ENCODE results near the gene NELFB. TPM values are rescaled to one million over a fixed set of nuclear protein-coding genes. Genes with fewer than 3 reads are reported as not detected.

NELFB gene
- total and polyA plus RNA-seq, 4 donors = 30.4 to 56.2 (median 44.2) TPM

DNA sequence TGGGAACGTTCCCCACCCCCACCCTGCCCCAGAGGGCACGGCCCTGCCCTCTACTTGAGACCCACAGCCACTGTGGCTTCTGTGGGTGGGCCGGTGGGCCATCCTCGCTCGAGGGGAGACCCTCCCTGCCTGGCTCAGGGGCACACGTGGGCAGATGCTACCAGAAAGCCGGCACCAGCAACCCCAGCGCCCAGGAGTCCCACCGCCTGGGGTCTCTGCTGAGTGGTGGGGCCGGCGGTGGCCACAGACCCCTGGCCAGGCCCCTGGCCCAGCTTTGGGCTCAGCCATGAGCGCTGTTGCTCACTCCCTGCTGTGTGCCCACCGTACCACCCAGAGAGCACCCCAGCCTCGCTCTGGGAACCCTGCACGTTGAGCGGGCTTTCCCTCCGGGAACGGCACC lies 63.5 kb downstream of the NELFB start:
- ATAC-seq (ENCODE audit: insufficient read depth, low FRiP score) = no peak
- Histone ChIP-seq H3K27ac (ENCODE audit: low read depth in 1 of 2, low read length in 1 of 2) (peak overlapping the region; percentile 14 to 29), H3K9me3 (ENCODE audit: control insufficient read depth in 4 of 4, insufficient read depth in 3 of 4, low read length in 3 of 4) (no peaks in the 10 kb centered on the region), H3K4me1 (ENCODE audit: control insufficient read depth in 5 of 5, insufficient read depth in 5 of 5, low read length in 5 of 5) (peaks cover 0 to 27% (median 14%) of the 10 kb centered on the region in 5 donors), H3K9ac (ENCODE audit: insufficient read depth in 1 of 2, low read length in 2 of 2) (no peak overlapping the region), H3K36me3 (ENCODE audit: control insufficient read depth in 4 of 4, insufficient read depth in 4 of 4, low read length in 4 of 4) (no peaks in the 10 kb centered on the region), H3K27me3 (ENCODE audit: control insufficient read depth in 3 of 3, insufficient read depth in 3 of 3, low read length in 2 of 3) (no peaks in the 10 kb centered on the region), H3K4me3 (no peak overlapping the region)
- TF ChIP-seq, protein P1, sequence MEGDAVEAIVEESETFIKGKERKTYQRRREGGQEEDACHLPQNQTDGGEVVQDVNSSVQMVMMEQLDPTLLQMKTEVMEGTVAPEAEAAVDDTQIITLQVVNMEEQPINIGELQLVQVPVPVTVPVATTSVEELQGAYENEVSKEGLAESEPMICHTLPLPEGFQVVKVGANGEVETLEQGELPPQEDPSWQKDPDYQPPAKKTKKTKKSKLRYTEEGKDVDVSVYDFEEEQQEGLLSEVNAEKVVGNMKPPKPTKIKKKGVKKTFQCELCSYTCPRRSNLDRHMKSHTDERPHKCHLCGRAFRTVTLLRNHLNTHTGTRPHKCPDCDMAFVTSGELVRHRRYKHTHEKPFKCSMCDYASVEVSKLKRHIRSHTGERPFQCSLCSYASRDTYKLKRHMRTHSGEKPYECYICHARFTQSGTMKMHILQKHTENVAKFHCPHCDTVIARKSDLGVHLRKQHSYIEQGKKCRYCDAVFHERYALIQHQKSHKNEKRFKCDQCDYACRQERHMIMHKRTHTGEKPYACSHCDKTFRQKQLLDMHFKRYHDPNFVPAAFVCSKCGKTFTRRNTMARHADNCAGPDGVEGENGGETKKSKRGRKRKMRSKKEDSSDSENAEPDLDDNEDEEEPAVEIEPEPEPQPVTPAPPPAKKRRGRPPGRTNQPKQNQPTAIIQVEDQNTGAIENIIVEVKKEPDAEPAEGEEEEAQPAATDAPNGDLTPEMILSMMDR (IDR thresholded peaks at IDR 0.05; ENCODE audit: control extremely low read depth, extremely low read depth) = no peak
- DNase-seq = no peak
- WGBS, 2 donors = 76 to 84% methylated on average over 16 to 18 of the region's 18 CpGs

GRCh38 chr9:137319011-137319738 lies 64.0 kb downstream of the NELFB start:
- Histone ChIP-seq H3K9me3 (ENCODE audit: control insufficient read depth in 4 of 4, insufficient read depth in 3 of 4, low read length in 3 of 4) (no peaks in the 10 kb centered on the region), H3K36me3 (ENCODE audit: control insufficient read depth in 4 of 4, insufficient read depth in 4 of 4, low read length in 4 of 4) (no peaks in the 10 kb centered on the region), H3K4me3 (no peak overlapping the region), H3K27ac (ENCODE audit: low read depth in 1 of 2, low read length in 1 of 2) (peak overlapping the region in 1 of 2 donors; percentile 14), H3K9ac (ENCODE audit: insufficient read depth in 1 of 2, low read length in 2 of 2) (no peak overlapping the region), H3K4me1 (ENCODE audit: control insufficient read depth in 5 of 5, insufficient read depth in 5 of 5, low read length in 5 of 5) (peaks cover 0 to 27% (median 12%) of the 10 kb centered on the region in 5 donors), H3K27me3 (ENCODE audit: control insufficient read depth in 3 of 3, insufficient read depth in 3 of 3, low read length in 2 of 3) (no peaks in the 10 kb centered on the region)
- ATAC-seq (ENCODE audit: insufficient read depth, low FRiP score) (no peak), DNase-seq (no peak)
- TF ChIP-seq, protein P1 (IDR thresholded peaks at IDR 0.05; ENCODE audit: control extremely low read depth, extremely low read depth) = peak; percentile 5
- WGBS, 2 donors = 70 to 89% methylated on average over 26 of the region's 26 CpGs

- Histone ChIP-seq H3K27me3 (ENCODE audit: control insufficient read depth in 3 of 3, insufficient read depth in 3 of 3, low read length in 2 of 3) (no peaks in the 10 kb centered on the region), H3K4me1 (ENCODE audit: control insufficient read depth in 5 of 5, insufficient read depth in 5 of 5, low read length in 5 of 5) (peaks cover 0 to 24% (median 8%) of the 10 kb centered on the region in 5 donors), H3K4me3 (no peak overlapping the region), H3K27ac (ENCODE audit: low read depth in 1 of 2, low read length in 1 of 2) (peak overlapping the region in 1 of 2 donors; percentile 82), H3K36me3 (ENCODE audit: control insufficient read depth in 4 of 4, insufficient read depth in 4 of 4, low read length in 4 of 4) (no peaks in the 10 kb centered on the region), H3K9me3 (ENCODE audit: control insufficient read depth in 4 of 4, insufficient read depth in 3 of 4, low read length in 3 of 4) (no peaks in the 10 kb centered on the region), H3K9ac (ENCODE audit: insufficient read depth in 1 of 2, low read length in 2 of 2) (no peak overlapping the region)
- DNase-seq = no peak
- 83 to 85% methylated on average over 20 to 22 of the region's 22 CpGs for WGBS, 2 donors
- no peak for ATAC-seq (ENCODE audit: insufficient read depth, low FRiP score)
- TF ChIP-seq, protein P1 (IDR thresholded peaks at IDR 0.05; ENCODE audit: control extremely low read depth, extremely low read depth) = no peak
Measured at GRCh38 chr9:137319739-137320551, 64.8 kb downstream of the NELFB start.
